ENCODE measurements around the gene CCSER1. TPM values are rescaled to one million over a fixed set of nuclear protein-coding genes. Genes with fewer than 3 reads are reported as not detected.
"Not testable (repeated sequence)": the region's sequence is repeated elsewhere in the genome, so short reads cannot be mapped to it uniquely, and the experiment has no call there.

The CCSER1 gene
- total and polyA plus RNA-seq, 2 experiments from 2014 or later, result 2.9 to 3.4 TPM

GRCh38 chr4:90317140-90317539 lies 189.9 kb downstream of the CCSER1 start:
- H3K4me3 Mint-ChIP-seq; H3K27ac ChIP-seq (ENCODE audit: low read depth); H3K4me1 Mint-ChIP-seq; ATAC-seq; H3K4me2 ChIP-seq; H3K4me1 ChIP-seq (ENCODE audit: insufficient read depth); H4K20me1 ChIP-seq (replicated peaks; ENCODE audit: insufficient read depth); H3K4me3 ChIP-seq; H3K36me3 Mint-ChIP-seq (ENCODE audit: low read depth); H3K27ac Mint-ChIP-seq; H3K27me3 ChIP-seq (ENCODE audit: insufficient read depth); DNase-seq (ENCODE audit: low spot score); H3K79me2 ChIP-seq (replicated peaks; ENCODE audit: insufficient read depth); H3K36me3 ChIP-seq (ENCODE audit: insufficient read depth); H3K9me3 Mint-ChIP-seq; H3K9me2 ChIP-seq (ENCODE audit: insufficient read depth); H3F3A ChIP-seq (replicated peaks; ENCODE audit: low read depth); H2AFZ ChIP-seq; H3K27me3 Mint-ChIP-seq (ENCODE audit: insufficient read depth, low read depth, poor library complexity): not testable (repeated sequence)

DNA sequence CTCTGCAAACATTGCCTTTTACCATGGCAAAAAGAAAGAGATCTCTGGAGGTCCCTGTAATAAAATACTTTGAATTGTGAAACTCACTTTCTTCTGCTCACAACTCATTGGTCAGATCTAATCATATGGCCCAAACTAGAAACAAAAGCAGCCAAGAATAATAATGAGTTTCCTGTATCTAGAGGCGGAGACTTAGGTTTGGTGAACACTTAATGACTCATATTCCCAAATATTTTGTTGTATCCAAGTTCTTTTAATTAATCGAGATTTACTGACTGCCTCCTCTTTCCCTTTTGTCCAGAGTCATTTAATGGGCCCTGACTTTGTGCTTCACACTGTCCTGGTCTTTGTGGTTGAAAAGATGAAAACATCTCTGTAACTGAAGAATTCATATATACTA lies 190.6 kb downstream of the CCSER1 start:
- H3K27me3 Mint-ChIP-seq (ENCODE audit: insufficient read depth, low read depth, poor library complexity), result no peaks in the 10 kb centered on the region
- Histone ChIP-seq H3K4me1 (ENCODE audit: insufficient read depth) (no peaks in the 10 kb centered on the region), H3K36me3 (ENCODE audit: insufficient read depth) (no peaks in the 10 kb centered on the region), H3K4me2 (no peak overlapping the region), H3F3A (replicated peaks; ENCODE audit: low read depth) (no peaks in the 10 kb centered on the region), H3K27ac (ENCODE audit: low read depth) (no peak overlapping the region), H3K79me2 (replicated peaks; ENCODE audit: insufficient read depth) (no peaks in the 10 kb centered on the region), H2AFZ (no peak overlapping the region), H3K27me3 (ENCODE audit: insufficient read depth) (no peaks in the 10 kb centered on the region), H3K9me2 (ENCODE audit: insufficient read depth) (no peaks in the 10 kb centered on the region), H3K4me3 (no peak overlapping the region), H4K20me1 (replicated peaks; ENCODE audit: insufficient read depth) (no peaks in the 10 kb centered on the region)
- DNase-seq (ENCODE audit: low spot score) (no peak), ATAC-seq (no peak)
- no peak for TF ChIP-seq STAT1 (IDR thresholded peaks at IDR 0.05; ENCODE audit: unreplicated experiment)
- no peak for TF ChIP-seq EZH2phosphoT487 (IDR thresholded peaks at IDR 0.05; ENCODE audit: unreplicated experiment)
- no peak for TF ChIP-seq ZNF462 (CRISPR knock-in tag; IDR thresholded peaks at IDR 0.05)
- H3K4me1 Mint-ChIP-seq, result no peaks in the 10 kb centered on the region
- H3K9me3 Mint-ChIP-seq, result no peaks in the 10 kb centered on the region; the same call in 2 of the 3 replicates
- H3K36me3 Mint-ChIP-seq (ENCODE audit: low read depth), result no peaks in the 10 kb centered on the region
- no peak overlapping the region for H3K27ac Mint-ChIP-seq
- no peak overlapping the region for H3K4me3 Mint-ChIP-seq
